ENCODE data around the gene NXPH1. TPM values are rescaled to one million over a fixed set of nuclear protein-coding genes. Genes with fewer than 3 reads are reported as not detected.

Gene NXPH1
- total and polyA plus RNA-seq, 4 experiments from 2014 or later = not detected

DNA sequence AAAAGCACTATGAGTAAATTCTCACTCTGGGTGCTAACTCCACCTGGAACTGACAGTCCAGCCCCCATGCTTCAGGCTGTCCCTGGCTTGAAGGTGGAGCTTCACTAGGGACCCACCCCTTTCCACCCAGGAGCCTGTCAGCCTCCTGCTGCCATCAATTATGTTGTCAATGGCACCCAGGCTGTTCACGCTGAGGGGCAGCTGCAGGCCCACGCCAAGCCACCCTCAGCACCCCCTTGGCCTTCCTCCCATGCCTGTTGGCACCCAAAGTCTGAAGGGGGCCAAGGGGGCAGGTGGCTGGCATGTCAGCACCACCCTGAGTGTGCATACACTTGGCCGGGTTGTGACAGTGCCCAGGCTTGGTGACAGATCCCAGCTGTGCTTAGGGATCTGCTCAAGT, 149.3 kb downstream of the NXPH1 start:
- Histone ChIP-seq H3K4me1 (ENCODE audit: insufficient read depth, low read length) (no peaks in the 10 kb centered on the region), H3K27me3 (ENCODE audit: insufficient read depth, low read length) (no peaks in the 10 kb centered on the region), H3K9me3 (ENCODE audit: control insufficient read depth in 1 of 2, low read length in 2 of 2) (no peaks in the 10 kb centered on the region), H3K27ac (ENCODE audit: low read depth, low read length) (no peak overlapping the region), H3K4me3 (ENCODE audit: low read length in 2 of 2) (no peak overlapping the region), H3K36me3 (ENCODE audit: insufficient read depth, low read length) (no peaks in the 10 kb centered on the region)
- Mint-ChIP-seq H3K36me3 (no peaks in the 10 kb centered on the region), H3K9me3 (peaks cover 0 to 6% (median 0%) of the 10 kb centered on the region in 8 donors), H3K27ac (no peak overlapping the region), H3K4me1 (no peaks in the 10 kb centered on the region), H3K4me3 (no peak overlapping the region), H3K27me3 (no peaks in the 10 kb centered on the region)
- DNase-seq = no peak
- ChIA-PET CTCF (ENCODE audit: partially characterized antibody) (no interaction called here), POLR2A (ENCODE audit: partially characterized antibody) (no interaction called here)
- intact Hi-C loops (cut with micrococcal nuclease) = no loop called here

DNA sequence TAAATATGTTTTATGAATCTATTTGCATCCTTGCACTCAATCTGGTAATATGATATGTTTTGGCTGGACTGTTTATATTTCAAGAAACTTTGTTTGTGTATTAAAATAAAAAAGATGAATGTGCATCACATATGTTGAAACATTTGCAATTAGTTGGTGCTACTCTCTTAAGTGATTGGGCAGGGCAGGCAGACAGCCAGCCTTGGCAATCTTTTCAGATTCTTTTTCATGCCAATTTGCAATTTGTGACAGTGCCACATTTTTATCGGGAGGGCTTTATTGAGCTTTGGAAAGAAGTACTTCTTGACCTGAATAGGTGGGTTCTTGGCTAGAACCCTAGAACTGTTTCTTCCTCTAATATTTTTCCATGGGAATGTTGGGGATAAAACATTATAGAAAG, 152.2 kb downstream of the NXPH1 start:
- H3K36me3 ChIP-seq (ENCODE audit: insufficient read depth, low read length) = no peaks in the 10 kb centered on the region
- H3K4me3 Mint-ChIP-seq = no peak overlapping the region
- POLR2A ChIA-PET (ENCODE audit: partially characterized antibody) = no interaction called here
- H3K27ac Mint-ChIP-seq = no peak overlapping the region
- no peak for DNase-seq
- H3K27me3 Mint-ChIP-seq = no peaks in the 10 kb centered on the region
- no peaks in the 10 kb centered on the region for H3K4me1 Mint-ChIP-seq
- CTCF ChIA-PET (ENCODE audit: partially characterized antibody) = no interaction called here
- no peaks in the 10 kb centered on the region for H3K36me3 Mint-ChIP-seq
- no peaks in the 10 kb centered on the region for H3K27me3 ChIP-seq (ENCODE audit: insufficient read depth, low read length)
- intact Hi-C loops (cut with micrococcal nuclease) = no loop called here
- H3K9me3 ChIP-seq (ENCODE audit: control insufficient read depth in 1 of 2, low read length in 2 of 2) = no peaks in the 10 kb centered on the region
- H3K4me1 ChIP-seq (ENCODE audit: insufficient read depth, low read length) = no peaks in the 10 kb centered on the region
- H3K27ac ChIP-seq (ENCODE audit: low read depth, low read length) = no peak overlapping the region
- H3K4me3 ChIP-seq (ENCODE audit: low read length in 2 of 2) = no peak overlapping the region
- H3K9me3 Mint-ChIP-seq = peaks cover 0 to 5% (median 0%) of the 10 kb centered on the region in 8 donors

DNA sequence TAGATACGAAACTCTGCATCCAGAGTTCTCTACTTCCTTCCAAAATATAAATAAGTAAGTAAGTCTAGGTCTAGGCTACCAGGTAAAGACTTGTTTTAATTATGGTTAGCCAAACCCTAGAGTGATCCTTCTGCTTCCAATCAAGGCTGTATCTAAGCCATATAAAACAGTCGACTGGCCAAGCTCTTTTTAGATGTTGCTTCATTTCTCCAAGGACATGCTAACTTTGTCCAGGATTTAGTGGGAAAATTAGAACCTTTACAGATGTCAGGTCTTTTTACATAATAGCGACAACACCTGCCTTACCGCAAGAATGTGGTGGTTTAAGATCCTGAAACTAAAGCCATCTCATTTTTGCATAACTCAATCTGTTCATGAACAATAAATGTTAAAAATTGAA, 156.8 kb downstream of the NXPH1 start:
- H3K36me3 ChIP-seq (ENCODE audit: insufficient read depth, low read length) = no peaks in the 10 kb centered on the region
- no peak overlapping the region for H3K4me3 ChIP-seq (ENCODE audit: low read length in 2 of 2)
- CTCF ChIA-PET (ENCODE audit: partially characterized antibody) = no interaction called here
- H3K27me3 ChIP-seq (ENCODE audit: insufficient read depth, low read length) = no peaks in the 10 kb centered on the region
- H3K27me3 Mint-ChIP-seq = no peaks in the 10 kb centered on the region
- peaks cover 0 to 4% (median 1%) of the 10 kb centered on the region in 8 donors for H3K9me3 Mint-ChIP-seq
- H3K4me3 Mint-ChIP-seq = no peak overlapping the region
- no peak for DNase-seq
- H3K4me1 Mint-ChIP-seq = no peaks in the 10 kb centered on the region
- no peaks in the 10 kb centered on the region for H3K4me1 ChIP-seq (ENCODE audit: insufficient read depth, low read length)
- intact Hi-C loops (cut with micrococcal nuclease) = no loop called here
- no peaks in the 10 kb centered on the region for H3K36me3 Mint-ChIP-seq
- H3K27ac ChIP-seq (ENCODE audit: low read depth, low read length) = no peak overlapping the region
- no peaks in the 10 kb centered on the region for H3K9me3 ChIP-seq (ENCODE audit: control insufficient read depth in 1 of 2, low read length in 2 of 2)
- POLR2A ChIA-PET (ENCODE audit: partially characterized antibody) = no interaction called here
- H3K27ac Mint-ChIP-seq = no peak overlapping the region

DNA sequence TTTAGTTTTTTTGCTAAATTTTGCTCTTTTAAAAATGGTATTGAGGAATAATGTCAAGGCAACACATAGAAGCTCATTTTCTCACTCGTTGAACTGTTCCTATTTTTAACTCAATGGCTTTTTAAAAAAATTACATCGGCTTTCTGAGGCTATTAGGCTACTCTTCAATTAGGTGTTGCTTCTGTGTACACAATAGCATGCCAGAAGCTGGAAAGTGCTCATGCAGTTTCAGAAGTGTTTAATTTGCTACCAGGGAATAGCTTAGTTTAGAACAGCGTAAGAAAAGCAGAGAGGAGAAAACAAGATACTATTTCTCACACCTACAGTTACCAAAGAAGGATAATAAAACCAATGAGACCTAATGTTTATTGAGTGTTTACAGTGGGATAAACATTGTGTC, 157.4 kb downstream of the NXPH1 start:
- CTCF ChIA-PET (ENCODE audit: partially characterized antibody) = no interaction called here
- Histone ChIP-seq H3K27ac (ENCODE audit: low read depth, low read length) (no peak overlapping the region), H3K27me3 (ENCODE audit: insufficient read depth, low read length) (no peaks in the 10 kb centered on the region), H3K36me3 (ENCODE audit: insufficient read depth, low read length) (no peaks in the 10 kb centered on the region), H3K4me1 (ENCODE audit: insufficient read depth, low read length) (no peaks in the 10 kb centered on the region), H3K4me3 (ENCODE audit: low read length in 2 of 2) (no peak overlapping the region), H3K9me3 (ENCODE audit: control insufficient read depth in 1 of 2, low read length in 2 of 2) (no peaks in the 10 kb centered on the region)
- Mint-ChIP-seq H3K4me1 (no peaks in the 10 kb centered on the region), H3K36me3 (no peaks in the 10 kb centered on the region), H3K4me3 (no peak overlapping the region), H3K27me3 (no peaks in the 10 kb centered on the region), H3K9me3 (peaks cover 0 to 4% (median 1%) of the 10 kb centered on the region in 8 donors), H3K27ac (no peak overlapping the region)
- POLR2A ChIA-PET (ENCODE audit: partially characterized antibody) = no interaction called here
- intact Hi-C loops (cut with micrococcal nuclease) = no loop called here
- DNase-seq = no peak

DNA sequence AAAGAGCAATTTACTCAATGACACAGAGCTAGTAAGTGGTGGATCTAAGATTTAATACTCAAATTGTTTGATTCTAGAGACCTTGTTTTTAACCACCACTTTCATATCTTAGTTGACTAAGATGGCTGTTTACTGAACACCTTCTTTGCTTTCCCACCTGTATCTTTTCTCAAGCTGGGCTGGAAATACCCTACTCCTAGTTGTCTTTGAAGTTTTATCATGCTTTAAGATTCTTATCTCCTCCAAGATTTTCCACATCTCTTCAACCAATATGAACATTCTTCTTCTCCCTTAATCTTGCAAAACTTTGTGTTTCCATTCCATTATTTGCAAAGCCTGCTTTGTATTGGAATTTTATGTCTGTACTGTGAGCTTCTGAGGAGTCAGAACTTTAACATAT, 157.9 kb downstream of the NXPH1 start:
- Mint-ChIP-seq H3K4me1 (no peaks in the 10 kb centered on the region), H3K9me3 (peaks cover 0 to 4% (median 1%) of the 10 kb centered on the region in 8 donors), H3K27me3 (no peaks in the 10 kb centered on the region), H3K4me3 (no peak overlapping the region), H3K36me3 (no peaks in the 10 kb centered on the region), H3K27ac (no peak overlapping the region)
- no peaks in the 10 kb centered on the region for H3K36me3 ChIP-seq (ENCODE audit: insufficient read depth, low read length)
- DNase-seq = no peak
- ChIA-PET POLR2A (ENCODE audit: partially characterized antibody) (no interaction called here), CTCF (ENCODE audit: partially characterized antibody) (no interaction called here)
- H3K9me3 ChIP-seq (ENCODE audit: control insufficient read depth in 1 of 2, low read length in 2 of 2) = no peaks in the 10 kb centered on the region
- intact Hi-C loops (cut with micrococcal nuclease) = no loop called here
- no peaks in the 10 kb centered on the region for H3K4me1 ChIP-seq (ENCODE audit: insufficient read depth, low read length)
- H3K27me3 ChIP-seq (ENCODE audit: insufficient read depth, low read length) = no peaks in the 10 kb centered on the region
- no peak overlapping the region for H3K4me3 ChIP-seq (ENCODE audit: low read length in 2 of 2)
- H3K27ac ChIP-seq (ENCODE audit: low read depth, low read length) = no peak overlapping the region

DNA sequence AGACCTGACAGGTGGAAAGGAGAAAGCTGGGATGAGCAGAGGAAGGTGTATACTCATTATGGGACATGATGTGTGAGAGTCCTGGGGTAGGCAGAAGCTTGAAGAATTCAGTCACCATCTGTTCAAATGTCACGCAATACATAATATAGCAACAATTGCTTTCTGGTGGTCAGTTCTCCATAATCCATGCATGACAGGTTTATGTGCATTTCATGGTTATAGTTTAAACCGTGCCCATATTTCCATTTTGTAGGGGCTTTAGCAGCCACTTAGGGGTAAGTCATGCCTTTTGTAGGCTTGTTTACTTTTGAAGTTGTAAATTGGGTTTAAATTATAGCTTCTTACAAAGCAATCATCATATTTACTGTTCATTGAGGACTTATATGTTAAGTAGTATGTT, 158.8 kb downstream of the NXPH1 start:
- H3K4me3 Mint-ChIP-seq = no peak overlapping the region
- H3K27ac ChIP-seq (ENCODE audit: low read depth, low read length) = no peak overlapping the region
- no peaks in the 10 kb centered on the region for H3K27me3 Mint-ChIP-seq
- ChIA-PET POLR2A (ENCODE audit: partially characterized antibody) (no interaction called here), CTCF (ENCODE audit: partially characterized antibody) (no interaction called here)
- H3K9me3 ChIP-seq (ENCODE audit: control insufficient read depth in 1 of 2, low read length in 2 of 2) = no peaks in the 10 kb centered on the region
- H3K4me1 ChIP-seq (ENCODE audit: insufficient read depth, low read length) = no peaks in the 10 kb centered on the region
- H3K27ac Mint-ChIP-seq = no peak overlapping the region
- no peaks in the 10 kb centered on the region for H3K36me3 ChIP-seq (ENCODE audit: insufficient read depth, low read length)
- intact Hi-C loops (cut with micrococcal nuclease) = no loop called here
- H3K4me1 Mint-ChIP-seq = no peaks in the 10 kb centered on the region
- H3K36me3 Mint-ChIP-seq = no peaks in the 10 kb centered on the region
- no peak overlapping the region for H3K4me3 ChIP-seq (ENCODE audit: low read length in 2 of 2)
- DNase-seq = no peak
- H3K9me3 Mint-ChIP-seq = peaks cover 0 to 4% (median 0%) of the 10 kb centered on the region in 8 donors
- H3K27me3 ChIP-seq (ENCODE audit: insufficient read depth, low read length) = no peaks in the 10 kb centered on the region

DNA sequence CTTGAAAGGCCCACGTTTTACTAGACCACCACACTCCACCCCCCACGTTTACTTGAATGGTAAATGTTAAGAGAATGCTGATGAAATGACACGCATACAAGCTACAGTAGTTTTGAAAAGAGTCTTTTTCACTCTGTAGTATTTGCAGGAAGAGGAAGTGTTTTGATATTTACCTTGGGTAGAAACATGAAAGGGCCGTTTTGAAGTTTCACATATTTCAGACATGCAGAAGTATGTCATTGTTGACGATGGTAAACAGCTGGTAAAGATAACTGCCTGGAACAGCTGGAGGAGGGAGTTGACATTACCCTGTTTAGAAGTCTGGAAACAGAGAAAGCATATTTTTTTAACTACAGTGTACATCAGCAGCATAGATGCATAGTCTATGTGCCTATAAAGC, 160.7 kb downstream of the NXPH1 start:
- ChIA-PET CTCF (ENCODE audit: partially characterized antibody) (no interaction called here), POLR2A (ENCODE audit: partially characterized antibody) (no interaction called here)
- no peak overlapping the region for H3K27ac Mint-ChIP-seq
- Histone ChIP-seq H3K4me1 (ENCODE audit: insufficient read depth, low read length) (no peaks in the 10 kb centered on the region), H3K9me3 (ENCODE audit: control insufficient read depth in 1 of 2, low read length in 2 of 2) (no peaks in the 10 kb centered on the region), H3K27me3 (ENCODE audit: insufficient read depth, low read length) (no peaks in the 10 kb centered on the region), H3K27ac (ENCODE audit: low read depth, low read length) (no peak overlapping the region), H3K4me3 (ENCODE audit: low read length in 2 of 2) (no peak overlapping the region), H3K36me3 (ENCODE audit: insufficient read depth, low read length) (no peaks in the 10 kb centered on the region)
- peaks cover 0 to 4% (median 1%) of the 10 kb centered on the region in 8 donors for H3K9me3 Mint-ChIP-seq
- no peaks in the 10 kb centered on the region for H3K36me3 Mint-ChIP-seq
- H3K27me3 Mint-ChIP-seq = no peaks in the 10 kb centered on the region
- H3K4me3 Mint-ChIP-seq = no peak overlapping the region
- intact Hi-C loops (cut with micrococcal nuclease) = no loop called here
- no peak for DNase-seq
- no peaks in the 10 kb centered on the region for H3K4me1 Mint-ChIP-seq

DNA sequence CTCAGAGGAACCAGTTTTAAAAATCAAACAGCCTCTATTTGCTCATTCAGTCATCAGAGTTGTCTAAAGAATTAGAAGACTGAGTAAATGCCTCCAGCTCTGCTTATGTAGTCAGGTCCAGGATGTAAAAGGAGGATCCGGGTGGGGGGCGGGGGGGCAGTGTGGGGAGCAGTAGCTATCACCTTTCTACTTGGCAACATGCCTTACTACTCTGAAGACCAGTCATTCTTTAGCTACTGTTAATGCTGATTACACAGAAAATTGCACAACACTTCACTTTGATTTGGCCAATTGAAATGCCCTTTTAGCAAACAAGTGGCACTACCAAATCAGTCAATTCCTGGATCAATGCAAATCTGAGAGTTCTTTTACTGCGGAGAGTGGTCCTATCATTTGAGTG, 164.2 kb downstream of the NXPH1 start:
- DNase-seq = no peak
- Histone ChIP-seq H3K9me3 (ENCODE audit: control insufficient read depth in 1 of 2, low read length in 2 of 2) (no peaks in the 10 kb centered on the region), H3K4me3 (ENCODE audit: low read length in 2 of 2) (no peak overlapping the region), H3K27me3 (ENCODE audit: insufficient read depth, low read length) (no peaks in the 10 kb centered on the region), H3K4me1 (ENCODE audit: insufficient read depth, low read length) (no peaks in the 10 kb centered on the region), H3K36me3 (ENCODE audit: insufficient read depth, low read length) (no peaks in the 10 kb centered on the region), H3K27ac (ENCODE audit: low read depth, low read length) (no peak overlapping the region)
- ChIA-PET POLR2A (ENCODE audit: partially characterized antibody) (no interaction called here), CTCF (ENCODE audit: partially characterized antibody) (no interaction called here)
- intact Hi-C loops (cut with micrococcal nuclease) = no loop called here
- Mint-ChIP-seq H3K4me1 (no peaks in the 10 kb centered on the region), H3K36me3 (no peaks in the 10 kb centered on the region), H3K9me3 (peaks cover 0 to 4% (median 2%) of the 10 kb centered on the region in 8 donors), H3K27me3 (no peaks in the 10 kb centered on the region), H3K4me3 (no peak overlapping the region), H3K27ac (no peak overlapping the region)

All from CD4-positive, alpha-beta memory T cell (primary cell).